Measurements from ENCODE around the gene LY6G5C. TPM values are rescaled to one million over a fixed set of nuclear protein-coding genes. Genes with fewer than 3 reads are reported as not detected.
A peak's percentile ranks its signal among the peaks of the same experiment; 100 is the strongest.

Gene LY6G5C
- 1 to 10 TPM in 1 of 2 donors, under 1 TPM in 1; 0.40 to 3.3 TPM for total RNA-seq
- polyA plus RNA-seq (ENCODE audit: insufficient read length in 2 of 2) = 10 to 100 TPM in 1 of 2 donors, 1 to 10 TPM in 1; 8.5 to 13.1 TPM
- long read RNA-seq, donor 1, partial matches to known transcripts = 0 of 2 reads
- long read RNA-seq, donor 1, other reads (novel, unspliced or antisense) = 0 of 2 reads
- long read RNA-seq, donor 2, partial matches to known transcripts = 0 of 1 reads
- long read RNA-seq, donor 2, other reads (novel, unspliced or antisense) = 0 of 1 reads
- long read RNA-seq, donor 3, partial matches to known transcripts = 0 of 1 reads
- long read RNA-seq, donor 3, other reads (novel, unspliced or antisense) = 0 of 1 reads
- long read RNA-seq, donor 4, partial matches to known transcripts = 0 of 1 reads
- long read RNA-seq, donor 4, other reads (novel, unspliced or antisense) = 0 of 1 reads

GRCh38 chr6:31680226-31681134 lies at the start of gene LY6G5C:
TSS of gene LY6G5C (minus strand) at chr6:31681067. CDS start at chr6:31680373, 694 bp downstream.
- peak within 1 kb of the TSS; percentile 66 for H3K4me3 ChIP-seq (ENCODE audit: low read depth, low read length)
- H3K27ac ChIP-seq (ENCODE audit: low read depth, low read length) = peak within 1 kb of the TSS; percentile 86
- peaks cover 39% of the 10 kb centered on the region for H3K4me1 ChIP-seq (ENCODE audit: control insufficient read depth, insufficient read depth, low read length)
- 7% methylated on average over 16 of the region's 17 CpGs for WGBS (ENCODE audit: insufficient coverage)
- no peaks in the 10 kb centered on the region for H3K9me3 ChIP-seq (ENCODE audit: control insufficient read depth, insufficient read depth, low read length)
- H3K27me3 ChIP-seq (ENCODE audit: control insufficient read depth, insufficient read depth, low read length) = no peaks in the 10 kb centered on the region
- peaks cover 16% of the 10 kb centered on the region for H3K36me3 ChIP-seq (ENCODE audit: control insufficient read depth, insufficient read depth, low read length)
- DNase-seq (ENCODE audit: low read depth in 4 of 6, low spot score in 6 of 6) = peak in 3 of 6 donors; percentile 48 to 92 (median 90)

GRCh38 chr6:31729979-31730630 lies 49.2 kb upstream of the LY6G5C start:
- H3K4me1 ChIP-seq (ENCODE audit: control insufficient read depth, insufficient read depth, low read length) = peaks cover 40% of the 10 kb centered on the region
- WGBS (ENCODE audit: insufficient coverage) = under 1% methylated on average over 37 of the region's 46 CpGs
- peak in 5 of 6 donors; percentile 73 to 97 (median 83) for DNase-seq (ENCODE audit: low read depth in 4 of 6, low spot score in 6 of 6)
- H3K36me3 ChIP-seq (ENCODE audit: control insufficient read depth, insufficient read depth, low read length) = peaks cover 42% of the 10 kb centered on the region
- peak overlapping the region; percentile 99 for H3K4me3 ChIP-seq (ENCODE audit: low read depth, low read length)
- H3K9me3 ChIP-seq (ENCODE audit: control insufficient read depth, insufficient read depth, low read length) = no peaks in the 10 kb centered on the region
- peak overlapping the region; percentile 99 for H3K27ac ChIP-seq (ENCODE audit: low read depth, low read length)
- H3K27me3 ChIP-seq (ENCODE audit: control insufficient read depth, insufficient read depth, low read length) = no peaks in the 10 kb centered on the region

GRCh38 chr6:31729515-31729978 lies 48.7 kb upstream of the LY6G5C start:
- Histone ChIP-seq H3K36me3 (ENCODE audit: control insufficient read depth, insufficient read depth, low read length) (peaks cover 47% of the 10 kb centered on the region), H3K27me3 (ENCODE audit: control insufficient read depth, insufficient read depth, low read length) (no peaks in the 10 kb centered on the region), H3K9me3 (ENCODE audit: control insufficient read depth, insufficient read depth, low read length) (no peaks in the 10 kb centered on the region), H3K4me1 (ENCODE audit: control insufficient read depth, insufficient read depth, low read length) (peaks cover 34% of the 10 kb centered on the region), H3K27ac (ENCODE audit: low read depth, low read length) (peak overlapping the region; percentile 99), H3K4me3 (ENCODE audit: low read depth, low read length) (peak overlapping the region; percentile 99)
- peak; percentile 78 to 97 (median 87) for DNase-seq (ENCODE audit: low read depth in 4 of 6, low spot score in 6 of 6)
- WGBS (ENCODE audit: insufficient coverage) = 0% methylated on average over 26 of the region's 29 CpGs

- Histone ChIP-seq H3K36me3 (ENCODE audit: control insufficient read depth, insufficient read depth, low read length) (peaks cover 53% of the 10 kb centered on the region), H3K9me3 (ENCODE audit: control insufficient read depth, insufficient read depth, low read length) (no peaks in the 10 kb centered on the region), H3K4me3 (ENCODE audit: low read depth, low read length) (peak within 1 kb of the TSS; percentile 99), H3K4me1 (ENCODE audit: control insufficient read depth, insufficient read depth, low read length) (peaks cover 28% of the 10 kb centered on the region), H3K27me3 (ENCODE audit: control insufficient read depth, insufficient read depth, low read length) (no peaks in the 10 kb centered on the region), H3K27ac (ENCODE audit: low read depth, low read length) (peak within 1 kb of the TSS; percentile 99)
- WGBS (ENCODE audit: insufficient coverage) = 6% methylated on average over 30 of the region's 36 CpGs
- peak in 1 of 6 donors; percentile 24 for DNase-seq (ENCODE audit: low read depth in 4 of 6, low spot score in 6 of 6)
These were observed 48.1 kb upstream of the LY6G5C start, which contains the start of gene DDAH2 for GRCh38 chr6:31728767-31729514. TSS of gene DDAH2 (minus strand) at chr6:31729299. CDS start at chr6:31729161, 138 bp downstream.

- H3K27me3 ChIP-seq (ENCODE audit: control insufficient read depth, insufficient read depth, low read length) = no peaks in the 10 kb centered on the region
- peak overlapping the region; percentile 99 for H3K27ac ChIP-seq (ENCODE audit: low read depth, low read length)
- peaks cover 58% of the 10 kb centered on the region for H3K36me3 ChIP-seq (ENCODE audit: control insufficient read depth, insufficient read depth, low read length)
- no peak for DNase-seq (ENCODE audit: low read depth in 4 of 6, low spot score in 6 of 6)
- peak overlapping the region; percentile 99 for H3K4me3 ChIP-seq (ENCODE audit: low read depth, low read length)
- H3K4me1 ChIP-seq (ENCODE audit: control insufficient read depth, insufficient read depth, low read length) = peaks cover 28% of the 10 kb centered on the region
- 62% methylated on average over 34 of the region's 41 CpGs for WGBS (ENCODE audit: insufficient coverage)
- H3K9me3 ChIP-seq (ENCODE audit: control insufficient read depth, insufficient read depth, low read length) = no peaks in the 10 kb centered on the region
These were observed 47.1 kb upstream of the LY6G5C start for GRCh38 chr6:31727717-31728671.

GRCh38 chr6:31727034-31727716 lies 46.3 kb upstream of the LY6G5C start:
- Histone ChIP-seq H3K36me3 (ENCODE audit: control insufficient read depth, insufficient read depth, low read length) (peaks cover 55% of the 10 kb centered on the region), H3K4me1 (ENCODE audit: control insufficient read depth, insufficient read depth, low read length) (peaks cover 28% of the 10 kb centered on the region), H3K27me3 (ENCODE audit: control insufficient read depth, insufficient read depth, low read length) (no peaks in the 10 kb centered on the region), H3K4me3 (ENCODE audit: low read depth, low read length) (no peak overlapping the region), H3K9me3 (ENCODE audit: control insufficient read depth, insufficient read depth, low read length) (no peaks in the 10 kb centered on the region), H3K27ac (ENCODE audit: low read depth, low read length) (peak overlapping the region; percentile 36)
- DNase-seq (ENCODE audit: low read depth in 4 of 6, low spot score in 6 of 6) = no peak
- WGBS (ENCODE audit: insufficient coverage) = 87% methylated on average over 6 of the region's 7 CpGs

- H3K4me3 ChIP-seq (ENCODE audit: low read depth, low read length) = no peak overlapping the region
- H3K9me3 ChIP-seq (ENCODE audit: control insufficient read depth, insufficient read depth, low read length) = no peaks in the 10 kb centered on the region
- H3K27me3 ChIP-seq (ENCODE audit: control insufficient read depth, insufficient read depth, low read length) = no peaks in the 10 kb centered on the region
- no peak for DNase-seq (ENCODE audit: low read depth in 4 of 6, low spot score in 6 of 6)
- peaks cover 27% of the 10 kb centered on the region for H3K4me1 ChIP-seq (ENCODE audit: control insufficient read depth, insufficient read depth, low read length)
- H3K36me3 ChIP-seq (ENCODE audit: control insufficient read depth, insufficient read depth, low read length) = peaks cover 55% of the 10 kb centered on the region
- 85% methylated on average over 6 of the region's 12 CpGs for WGBS (ENCODE audit: insufficient coverage)
- no peak overlapping the region for H3K27ac ChIP-seq (ENCODE audit: low read depth, low read length)
These were observed 44.9 kb upstream of the LY6G5C start for GRCh38 chr6:31725502-31726350.

All from spinal cord (tissue), 10 donors.